HCT116 (cell line): ENCODE measurements around the gene THAP5.

Source experiments
- CTCF ChIP-seq, 3 experiments: fragments of 200-600 bp in 1 of 3; sonication (generic) in 1 of 3; IDR thresholded peaks in 2 of 3; conservative IDR thresholded peaks in 1 of 3; 2 replicates each; pipeline ENCODE4 v1.5.1; 2012 to 2017; ENCODE audit warnings: low read depth in 2 of 3, low read length in 2 of 3, antibody characterized with exemption in 1 of 3, borderline replicate concordance in 1 of 3, control low read depth in 1 of 3, mild to moderate bottlenecking in 1 of 3, mixed read lengths in 1 of 3, mixed run types in 1 of 3, moderate library complexity in 1 of 3; ENCODE audit not compliant: insufficient read depth in 1 of 3
- EZH2 ChIP-seq: fragments of 200-600 bp; sonication (generic); IDR thresholded peaks from 2 replicates; pipeline ENCODE4 v1.6.1; 2017; ENCODE audit warnings: antibody characterized with exemption, mixed run types
- EZH2phosphoT487 ChIP-seq: fragments of 200-600 bp; IDR thresholded peaks from 2 replicates; pipeline ENCODE4 v1.6.1; 2018; ENCODE audit warnings: antibody characterized with exemption, borderline replicate concordance
- POLR2A ChIP-seq: IDR thresholded peaks from 2 replicates; pipeline ENCODE4 v1.7.0; 2011; ENCODE audit warnings: borderline replicate concordance; ENCODE audit not compliant: insufficient read depth, insufficient read length; ENCODE audit errors: extremely low read depth
- ZFX ChIP-seq: fragments of 450-650 bp; IDR thresholded peaks from 2 replicates; pipeline ENCODE4 v1.6.1; 2017
- ZNF274 ChIP-seq: fragments of 200-500 bp; sonication (Bioruptor generic); IDR thresholded peaks from 2 replicates; pipeline ENCODE4 v1.6.1; 2014; ENCODE audit warnings: mild to moderate bottlenecking, low read depth, low read length, inconsistent platforms

- TF ChIP-seq POLR2A (no peak), CTCF (IDR thresholded peaks at IDR 0.05 in 2 of 3, conservative IDR thresholded peaks at IDR 0.05 in 1 of 3; ENCODE audit: borderline replicate concordance in 1 of 3, insufficient read depth in 1 of 3, low read depth in 2 of 3, low read length in 2 of 3) (no peak), EZH2 (no peak), ZNF274 (no peak), ZFX (no peak), EZH2phosphoT487 (no peak)
Measured at GRCh38 chr7:108575156-108575555, 5.7 kb upstream of the THAP5 start.
